GM12878 (cell line): ENCODE data around the gene LDLR. TPM values are rescaled to one million over a fixed set of nuclear protein-coding genes. Genes with fewer than 3 reads are reported as not detected.
"Not testable (repeated sequence)": the region's sequence is repeated elsewhere in the genome, so short reads cannot be mapped to it uniquely, and the experiment has no call there.

Source experiments
- ATAC-seq: fragments of 200-7000 bp; cut with Tn5 transposase; 3 replicates; pipeline ENCODE4 v1.9.1; 2020; ENCODE audit warnings: mild to moderate bottlenecking, moderate library complexity
- BruUV-seq: library from RNA; stranded (reverse); fragments of 400-500 nt; replicated peaks from 2 replicates; lab custom pipeline; 2021; lab: Mats Ljungman, UMichigan
- CTCF ChIA-PET: fragments of 300-600 bp; sonication (Branson Sonifier 250); formaldehyde crosslinking; extraction: SDS; loops from one replicate; lab custom pipeline; 2021; ENCODE audit warnings: inconsistent platforms; lab: Yijun Ruan, JAX
- POLR2A ChIA-PET: fragments of 350-600 bp; formaldehyde crosslinking; extraction: SDS; loops from one replicate; lab custom pipeline; 2021; ENCODE audit warnings: inconsistent platforms; lab: Charles Lee
- RAD21 ChIA-PET: fragments of 300-600 bp; sonication (Branson Sonifier 250); formaldehyde crosslinking; loops from one replicate; lab custom pipeline; 2023; ENCODE audit warnings: antibody characterized with exemption; ENCODE audit not compliant: unreplicated experiment; lab: Charles Lee
- SMC1A ChIA-PET: fragments of 300-600 bp; sonication (Branson Sonifier 250); formaldehyde crosslinking; loops from one replicate; lab custom pipeline; 2023; ENCODE audit not compliant: unreplicated experiment, uncharacterized antibody; lab: Charles Lee
- DNase-seq: peaks from one replicate; pipeline ENCODE4 v3.0.0-alpha.2; 2011; ENCODE audit warnings: low read depth, low spot score
- FAIRE-seq: peaks from 3 replicates; lab custom pipeline; 2011; peaks lifted over from hg19 to GRCh38; lab: Jason Lieb, UNC
- H2AFZ ChIP-seq: 2 replicates; pipeline ENCODE4 v1.6.0; 2011; ENCODE audit warnings: low read depth, low read length, control low read depth; ENCODE audit not compliant: control insufficient read depth
- H3K27ac ChIP-seq: 2 replicates; pipeline ENCODE4 v1.5.1; 2011; ENCODE audit warnings: control low read depth; ENCODE audit not compliant: control insufficient read depth, insufficient read depth
- H3K27me3 ChIP-seq, 2 experiments: replicated peaks in 1 of 2; 2 replicates each; pipeline versions ENCODE4 v1.6.0 to v1.6.1; 2011; ENCODE audit warnings: low read length in 1 of 2; ENCODE audit not compliant: control insufficient read depth in 2 of 2, insufficient read depth in 2 of 2
- H3K36me3 ChIP-seq, 2 experiments: 2 replicates each; pipeline ENCODE4 v1.5.1; 2011; ENCODE audit warnings: low read length in 1 of 2; ENCODE audit not compliant: control insufficient read depth in 2 of 2, insufficient read depth in 2 of 2
- H3K4me1 ChIP-seq: 2 replicates; pipeline ENCODE4 v1.6.1; 2011; ENCODE audit warnings: mild to moderate bottlenecking, low read length, moderate library complexity, mixed read lengths; ENCODE audit not compliant: control insufficient read depth, insufficient read depth
- H3K4me2 ChIP-seq: 2 replicates; pipeline ENCODE4 v1.6.0; 2011; ENCODE audit warnings: control low read depth; ENCODE audit not compliant: control insufficient read depth, insufficient read depth
- H3K4me3 ChIP-seq: fragments of 200-600 bp; sonication (generic); 2 replicates; pipeline ENCODE4 v1.5.1; 2016
- H3K79me2 ChIP-seq: 2 replicates; pipeline ENCODE4 v1.6.0; 2011; ENCODE audit warnings: low read length; ENCODE audit not compliant: control insufficient read depth, insufficient read depth
- H3K9ac ChIP-seq: 2 replicates; pipeline ENCODE4 v1.8.0; 2011; ENCODE audit warnings: low read length, control low read depth, mixed read lengths; ENCODE audit not compliant: control insufficient read depth, insufficient read depth
- H3K9me3 ChIP-seq: replicated peaks from 3 replicates; pipeline ENCODE4 v1.5.1; 2011; ENCODE audit warnings: mild to moderate bottlenecking, low read length; ENCODE audit not compliant: control insufficient read depth, insufficient read depth
- H4K20me1 ChIP-seq: 2 replicates; pipeline ENCODE4 v1.6.0; 2011; ENCODE audit not compliant: control insufficient read depth, insufficient read depth
- POLR2A ChIP-seq: IDR thresholded peaks from 2 replicates; pipeline ENCODE4 v1.6.1; 2011; ENCODE audit warnings: low read depth, mild to moderate bottlenecking, low read length
- TCF3 ChIP-seq: IDR thresholded peaks from 2 replicates; pipeline ENCODE4 v1.6.1; 2012; ENCODE audit warnings: low read depth, mild to moderate bottlenecking, low read length, borderline replicate concordance; ENCODE audit not compliant: insufficient read depth
- WGBS: methylation state at CpG from one replicate; pipeline ENCODE4 v1.1.6; 2016; ENCODE audit warnings: low lambda C conversion rate; ENCODE audit not compliant: insufficient replicate concordance, insufficient coverage; ENCODE audit errors: missing lambda C conversion rate; 5-methylcytosine and 5-hydroxymethylcytosine counted together
- in situ Hi-C: fragments of 300-500 bp; cut with MboI; formaldehyde crosslinking; loops from 9 replicates; pipeline ENCODE4 v1.14.3; 2018; ENCODE audit warnings: mixed read lengths
- intact Hi-C: fragments of 100-400 bp; cut with micrococcal nuclease; formaldehyde crosslinking; loops from one replicate; pipeline ENCODE4 v1.14.2; 2022; ENCODE audit not compliant: unreplicated experiment
- polyA plus RNA-seq, 11 experiments: library from polyadenylated mRNA; depleted of rRNA in 4 of 11; unstranded in 6 of 11; stranded (reverse) in 5 of 11; fragments of >200 nt; fragmentation: Nextera tagmentation in 4 of 11; fragmentation: Illumina TruSeq in 1 of 11; extraction: Ambion mirVana in 4 of 11; extraction: Trizol in 1 of 11; gene quantifications; 1 replicate in 1 of 11; 2 replicates in 10 of 11; pipeline versions ENCODE4 v1.2.1 to v1.2.3, GENCODE V29; 2011 to 2016; ENCODE audit warnings: inconsistent platforms in 2 of 11, missing spikeins in 2 of 11, low read depth in 1 of 11
- total RNA-seq, 4 experiments: library from RNA; depleted of rRNA in 3 of 4; stranded (reverse); fragments of >200 nt in 3 of 4; fragmentation: Illumina TruSeq in 1 of 4; extraction: Trizol in 1 of 4; gene quantifications; 2 replicates each; pipeline versions ENCODE4 v1.2.1 to v1.2.3, GENCODE V29; 2013 to 2021

The LDLR gene
- total and polyA plus RNA-seq, 10 of the 15 experiments (the other 5 are each of a cell fraction or from before 2014, with no cell fraction given): 11.3 to 59.2 (median 27.3) TPM

DNA sequence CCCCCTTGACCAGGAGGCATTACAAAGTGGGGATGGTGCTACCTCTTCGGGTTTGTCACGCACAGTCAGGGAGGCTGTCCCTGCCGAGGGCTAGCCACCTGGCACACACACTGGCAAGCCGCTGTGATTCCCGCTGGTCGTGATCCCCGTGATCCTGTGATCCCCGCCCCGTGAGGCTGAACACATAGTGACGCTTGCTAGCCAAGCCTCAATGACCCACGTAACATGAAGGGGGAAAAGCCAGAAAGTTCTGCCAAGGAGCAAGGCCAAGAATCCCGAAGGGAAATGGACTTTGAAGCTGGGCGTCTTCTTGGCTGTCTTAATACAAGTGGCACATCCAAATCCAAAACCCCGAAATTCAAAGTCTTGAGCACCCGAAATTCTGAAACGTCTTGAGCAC lies 13.7 kb downstream of the LDLR start:
- no peaks in the 10 kb centered on the region for H3K27me3 ChIP-seq
- no peak overlapping the region for H2AFZ ChIP-seq
- H3K9ac ChIP-seq: no peak overlapping the region
- 0 out of 2 replicates have a peak, but pooled peaks have one; percentile 42 for TF ChIP-seq POLR2A
- TF ChIP-seq TCF3: no peak
- ChIA-PET RAD21 (no interaction called here), SMC1A (no interaction called here), CTCF (interaction anchor here (1.3 kb wide), 1 partner anchor 23 kb away, joined by 3 read pairs; no protein-coding TSS in a partner anchor), POLR2A (no interaction called here)
- H4K20me1 ChIP-seq: no peaks in the 10 kb centered on the region; the same call in 1 of the 2 replicates
- no peak overlapping the region for H3K4me3 ChIP-seq
- WGBS: over 99% methylated on average over 16 of the region's 16 CpGs
- H3K27ac ChIP-seq: no peak overlapping the region
- H3K4me2 ChIP-seq: no peak overlapping the region
- H3K79me2 ChIP-seq: peaks cover 12% of the 10 kb centered on the region
- BruUV-seq: TSS peak; percentile 30
- no peaks in the 10 kb centered on the region for H3K9me3 ChIP-seq
- ATAC-seq (no peak), FAIRE-seq (no peak), DNase-seq (no peak)
- no peaks in the 10 kb centered on the region for H3K4me1 ChIP-seq
- peaks cover 31 to 40% of the 10 kb centered on the region in 2 experiments for H3K36me3 ChIP-seq
- in situ Hi-C loops: no loop called here
- intact Hi-C loops: no loop called here

DNA sequence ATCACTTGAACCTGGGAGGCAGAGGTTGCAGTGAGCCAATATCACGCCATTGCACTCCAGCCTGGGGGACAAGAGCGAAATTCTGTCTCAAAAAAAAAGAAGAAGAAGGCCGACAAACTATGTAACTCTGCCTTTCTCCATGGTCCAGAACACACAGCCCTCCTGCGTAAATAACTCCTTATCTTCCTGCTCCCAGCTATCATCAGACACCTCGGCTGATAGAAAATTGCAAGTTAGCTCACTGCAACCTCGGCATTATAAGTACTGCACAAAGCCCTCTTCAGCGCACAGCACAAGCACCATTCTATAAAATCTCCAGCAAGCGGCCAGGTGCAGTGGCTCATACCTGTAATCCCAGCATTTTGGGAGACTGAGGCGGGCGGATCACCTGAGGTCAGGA lies 14.4 kb downstream of the LDLR start:
- H3K9me3 ChIP-seq, H3K27ac ChIP-seq, H4K20me1 ChIP-seq, H3K4me3 ChIP-seq, DNase-seq, H2AFZ ChIP-seq, POLR2A ChIA-PET, BruUV-seq, H3K4me1 ChIP-seq, RAD21 ChIA-PET, H3K4me2 ChIP-seq, H3K9ac ChIP-seq, ATAC-seq, H3K27me3 ChIP-seq, in situ Hi-C loops, H3K79me2 ChIP-seq, intact Hi-C loops, FAIRE-seq: not testable (repeated sequence)
- ChIA-PET CTCF (interaction anchor here (0.6 to 1.4 kb wide), 3 partner anchors 23 to 170 kb away, joined by 3 to 5 read pairs (median 3); no protein-coding TSS in a partner anchor), SMC1A (interaction anchor here (0.9 kb wide), 1 partner anchor 12 kb away, joined by 3 read pairs; no protein-coding TSS in a partner anchor)
- 95% methylated on average over 10 of the region's 10 CpGs for WGBS
- H3K36me3 ChIP-seq: peaks cover 33 to 40% of the 10 kb centered on the region in 2 experiments
